Measurements from ENCODE around the gene PFKFB2. TPM values are rescaled to one million over a fixed set of nuclear protein-coding genes. Genes with fewer than 3 reads are reported as not detected.
"Not testable (repeated sequence)": the region's sequence is repeated elsewhere in the genome, so short reads cannot be mapped to it uniquely, and the experiment has no call there.

Gene PFKFB2
- total RNA-seq, 6 experiments from 2014 or later: 2.9 to 6.1 (median 5.1) TPM

DNA sequence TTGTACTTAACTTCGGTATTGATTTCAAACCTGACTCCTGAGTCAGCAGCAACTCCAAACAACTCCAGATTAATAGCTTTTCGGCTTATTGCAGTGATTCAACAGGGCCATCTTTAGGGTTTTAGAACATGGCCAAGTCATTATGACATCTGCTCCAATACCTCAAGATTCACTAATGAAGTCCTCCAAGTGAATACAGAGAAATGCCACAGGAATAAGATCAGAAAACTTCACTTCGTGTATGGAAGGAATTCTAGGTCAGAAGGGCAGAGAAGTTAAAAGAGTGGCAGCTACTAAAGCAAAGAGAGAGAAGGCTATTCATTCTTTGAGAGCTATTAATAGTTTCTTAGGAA lies 12.9 kb upstream of the PFKFB2 start:
- no peaks in the 10 kb centered on the region for H3K27me3 ChIP-seq
- H3K36me3 ChIP-seq: no peaks in the 10 kb centered on the region
- 17% methylated on average over 3 of the region's 3 CpGs for WGBS (ENCODE audit: insufficient coverage, low coverage, low lambda C conversion rate, missing lambda C conversion rate)
- H3K4me3 ChIP-seq: no peak overlapping the region
- TF ChIP-seq, protein P1, sequence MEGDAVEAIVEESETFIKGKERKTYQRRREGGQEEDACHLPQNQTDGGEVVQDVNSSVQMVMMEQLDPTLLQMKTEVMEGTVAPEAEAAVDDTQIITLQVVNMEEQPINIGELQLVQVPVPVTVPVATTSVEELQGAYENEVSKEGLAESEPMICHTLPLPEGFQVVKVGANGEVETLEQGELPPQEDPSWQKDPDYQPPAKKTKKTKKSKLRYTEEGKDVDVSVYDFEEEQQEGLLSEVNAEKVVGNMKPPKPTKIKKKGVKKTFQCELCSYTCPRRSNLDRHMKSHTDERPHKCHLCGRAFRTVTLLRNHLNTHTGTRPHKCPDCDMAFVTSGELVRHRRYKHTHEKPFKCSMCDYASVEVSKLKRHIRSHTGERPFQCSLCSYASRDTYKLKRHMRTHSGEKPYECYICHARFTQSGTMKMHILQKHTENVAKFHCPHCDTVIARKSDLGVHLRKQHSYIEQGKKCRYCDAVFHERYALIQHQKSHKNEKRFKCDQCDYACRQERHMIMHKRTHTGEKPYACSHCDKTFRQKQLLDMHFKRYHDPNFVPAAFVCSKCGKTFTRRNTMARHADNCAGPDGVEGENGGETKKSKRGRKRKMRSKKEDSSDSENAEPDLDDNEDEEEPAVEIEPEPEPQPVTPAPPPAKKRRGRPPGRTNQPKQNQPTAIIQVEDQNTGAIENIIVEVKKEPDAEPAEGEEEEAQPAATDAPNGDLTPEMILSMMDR (IDR thresholded peaks at IDR 0.05): no peak
- TF ChIP-seq POLR2A (IDR thresholded peaks at IDR 0.05): no peak
- ATAC-seq: no peak
- no peaks in the 10 kb centered on the region for H3K9me3 ChIP-seq
- DNase-seq: no peak
- peaks cover 0 to 18% (median 6%) of the 10 kb centered on the region in 4 donors for H3K4me1 ChIP-seq
- intact Hi-C loops (cut with DNase I): no loop called here
- no peak overlapping the region for H3K27ac ChIP-seq

DNA sequence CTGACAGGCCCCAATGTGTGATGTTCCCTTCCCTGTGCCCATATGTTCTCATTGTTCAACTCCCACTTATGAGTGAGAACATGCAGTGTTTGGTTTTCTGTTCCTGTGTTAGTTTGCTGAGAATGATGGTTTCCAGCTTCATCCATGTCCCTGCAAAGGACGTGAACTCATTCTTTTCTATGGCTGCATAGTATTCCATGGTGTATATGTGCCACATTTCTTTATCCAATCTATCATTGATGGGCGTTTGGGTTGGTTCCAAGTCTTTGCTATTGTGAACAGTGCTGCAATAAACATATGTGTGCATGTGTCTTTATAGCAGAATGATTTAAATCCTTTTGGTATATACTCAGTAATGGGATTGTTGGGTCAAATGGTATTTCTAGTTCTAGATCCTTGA lies 11.7 kb upstream of the PFKFB2 start:
- H3K4me3 ChIP-seq; H3K36me3 ChIP-seq; H3K9me3 ChIP-seq; DNase-seq; H3K27me3 ChIP-seq; H3K27ac ChIP-seq; intact Hi-C loops (cut with DNase I); ATAC-seq: not testable (repeated sequence)
- WGBS (ENCODE audit: insufficient coverage, low coverage, low lambda C conversion rate, missing lambda C conversion rate): 94% methylated on average over 2 of the region's 2 CpGs
- H3K4me1 ChIP-seq: peaks cover 0 to 18% (median 6%) of the 10 kb centered on the region in 4 donors

DNA sequence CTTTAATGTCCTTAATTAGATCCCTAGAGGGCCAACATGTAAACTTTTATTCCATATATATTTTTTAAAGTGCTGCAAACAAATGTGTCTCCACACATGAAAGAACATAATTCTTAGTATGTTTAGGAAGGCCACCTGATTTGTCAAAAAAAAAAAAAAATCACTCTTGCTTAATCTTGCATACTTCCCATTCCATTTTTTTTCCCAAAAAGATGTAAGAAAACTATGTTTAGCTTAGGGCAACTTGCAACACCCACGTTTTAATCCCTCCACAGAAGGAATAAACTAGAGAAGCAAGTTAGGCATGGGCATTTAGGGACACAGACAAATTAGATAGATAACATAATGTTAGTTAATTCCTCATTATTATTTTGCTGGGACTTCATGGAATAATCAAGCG lies 7.6 kb upstream of the PFKFB2 start:
- no peak overlapping the region for H3K4me3 ChIP-seq
- no peak for ATAC-seq
- intact Hi-C loops (cut with DNase I): no loop called here
- peaks cover 0 to 17% (median 0%) of the 10 kb centered on the region in 4 donors for H3K4me1 ChIP-seq
- DNase-seq: no peak
- TF ChIP-seq, protein P1 (IDR thresholded peaks at IDR 0.05): no peak
- TF ChIP-seq POLR2A (IDR thresholded peaks at IDR 0.05): no peak
- 76% methylated on average over 2 of the region's 2 CpGs for WGBS (ENCODE audit: insufficient coverage, low coverage, low lambda C conversion rate, missing lambda C conversion rate)
- no peaks in the 10 kb centered on the region for H3K9me3 ChIP-seq
- no peak overlapping the region for H3K27ac ChIP-seq
- no peaks in the 10 kb centered on the region for H3K27me3 ChIP-seq
- H3K36me3 ChIP-seq: peaks cover 0 to 11% (median 0%) of the 10 kb centered on the region in 4 donors

DNA sequence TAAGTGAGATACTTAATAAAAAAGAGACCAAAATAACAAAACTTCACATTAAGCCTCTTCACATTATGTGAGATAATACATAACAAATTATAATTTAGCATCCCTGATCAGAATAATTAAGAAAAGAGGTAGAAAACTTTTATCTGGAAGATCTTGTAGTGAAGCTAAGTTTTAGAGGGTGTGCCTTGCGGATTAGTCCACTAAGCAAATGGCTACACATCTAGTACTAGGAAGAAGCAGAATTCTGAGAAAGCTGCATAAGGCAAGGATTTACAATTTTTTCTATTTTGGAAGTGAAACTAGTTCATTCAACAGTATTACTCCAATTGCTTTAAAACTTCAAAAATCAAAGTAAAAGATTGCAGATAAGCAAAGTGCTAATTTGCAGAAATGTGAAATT lies 5.6 kb upstream of the PFKFB2 start:
- peaks cover 0 to 30% (median 1%) of the 10 kb centered on the region in 4 donors for H3K4me1 ChIP-seq
- ATAC-seq (no peak), DNase-seq (no peak)
- H3K36me3 ChIP-seq: peaks cover 0 to 11% (median 0%) of the 10 kb centered on the region in 4 donors
- H3K27me3 ChIP-seq: no peaks in the 10 kb centered on the region
- TF ChIP-seq POLR2A (IDR thresholded peaks at IDR 0.05): no peak
- TF ChIP-seq, protein P1 (IDR thresholded peaks at IDR 0.05): no peak
- no peaks in the 10 kb centered on the region for H3K9me3 ChIP-seq
- WGBS (ENCODE audit: insufficient coverage, low coverage, low lambda C conversion rate, missing lambda C conversion rate): 89% methylated on average over 1 of the region's 1 CpG
- intact Hi-C loops (cut with DNase I): no loop called here
- no peak overlapping the region for H3K27ac ChIP-seq
- H3K4me3 ChIP-seq: no peak overlapping the region

DNA sequence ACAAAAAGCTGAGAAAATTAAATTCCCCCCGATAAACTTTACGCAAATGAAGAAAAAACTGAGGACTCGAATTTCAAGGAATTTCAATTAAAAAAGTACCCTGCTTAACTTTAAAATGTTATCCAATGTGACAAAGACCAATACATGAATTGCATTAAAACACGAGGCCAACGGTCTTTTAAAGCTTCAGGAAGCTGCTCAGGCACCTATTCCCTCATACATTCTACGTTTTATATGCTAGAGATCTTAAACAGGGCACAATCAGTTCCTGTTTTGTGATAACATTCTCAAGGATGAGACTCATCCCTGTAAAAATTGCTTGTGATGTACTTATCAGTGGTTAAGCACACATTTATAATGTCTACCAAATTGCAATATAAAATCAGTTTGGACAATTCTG lies 5.0 kb upstream of the PFKFB2 start:
- ATAC-seq: no peak
- Histone ChIP-seq H3K36me3 (peaks cover 0 to 11% (median 0%) of the 10 kb centered on the region in 4 donors), H3K27ac (no peak overlapping the region), H3K27me3 (no peaks in the 10 kb centered on the region), H3K9me3 (no peaks in the 10 kb centered on the region), H3K4me1 (peaks cover 0 to 29% (median 1%) of the 10 kb centered on the region in 4 donors), H3K4me3 (no peak overlapping the region)
- no peak for DNase-seq
- 75% methylated on average over 6 of the region's 6 CpGs for WGBS (ENCODE audit: insufficient coverage, low coverage, low lambda C conversion rate, missing lambda C conversion rate)
- intact Hi-C loops (cut with DNase I): no loop called here
- TF ChIP-seq, protein P1 (IDR thresholded peaks at IDR 0.05): no peak
- TF ChIP-seq POLR2A (IDR thresholded peaks at IDR 0.05): no peak
